ENCODE measurements around the gene APBA3.

DNA sequence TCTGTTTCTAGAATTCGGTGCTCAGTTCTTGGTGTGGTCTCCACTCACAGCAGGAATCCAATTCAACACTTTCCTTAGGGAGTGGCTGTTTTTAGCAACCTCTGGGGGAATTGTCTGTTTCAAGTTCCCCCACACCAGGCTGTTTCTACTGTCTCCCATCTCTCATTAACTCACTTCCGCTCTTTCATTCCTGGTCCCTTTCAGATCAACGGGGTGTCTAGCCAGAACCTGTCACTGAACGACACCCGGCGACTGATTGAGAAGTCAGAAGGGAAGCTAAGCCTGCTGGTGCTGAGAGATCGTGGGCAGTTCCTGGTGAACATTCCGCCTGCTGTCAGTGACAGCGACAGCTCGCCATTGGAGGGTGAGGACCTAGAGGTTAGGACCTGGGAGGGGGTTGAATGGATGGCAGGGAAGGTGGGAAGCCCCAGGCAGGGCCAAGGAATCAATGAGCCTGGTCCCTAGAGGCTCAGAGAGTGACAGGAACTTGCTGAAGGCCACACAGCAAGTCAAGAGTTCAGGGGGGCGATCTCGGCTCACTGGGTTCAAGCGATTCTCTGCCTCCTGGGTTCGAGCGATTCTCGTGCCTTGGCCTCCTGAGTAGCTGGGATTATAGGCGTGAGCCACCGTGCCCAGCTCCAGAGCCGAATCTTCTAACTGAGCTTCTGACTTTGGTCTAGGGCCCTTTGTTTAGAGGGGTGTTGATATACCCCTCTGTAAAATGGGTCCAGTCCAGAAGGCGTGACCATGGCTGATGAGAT, 27.8 kb downstream of the APBA3 start:
- no peak for TF ChIP-seq EZH2 (IDR thresholded peaks at IDR 0.05; ENCODE audit: low read depth, unreplicated experiment)
- TF ChIP-seq CTCF (conservative IDR thresholded peaks at IDR 0.05; ENCODE audit: low read depth in 2 of 2) = no peak
- TF ChIP-seq POLR2AphosphoS5 (IDR thresholded peaks at IDR 0.05; ENCODE audit: low read depth) = no peak
- TF ChIP-seq EZH2phosphoT487 (IDR thresholded peaks at IDR 0.05; ENCODE audit: unreplicated experiment) = no peak
- TF ChIP-seq, protein P1, sequence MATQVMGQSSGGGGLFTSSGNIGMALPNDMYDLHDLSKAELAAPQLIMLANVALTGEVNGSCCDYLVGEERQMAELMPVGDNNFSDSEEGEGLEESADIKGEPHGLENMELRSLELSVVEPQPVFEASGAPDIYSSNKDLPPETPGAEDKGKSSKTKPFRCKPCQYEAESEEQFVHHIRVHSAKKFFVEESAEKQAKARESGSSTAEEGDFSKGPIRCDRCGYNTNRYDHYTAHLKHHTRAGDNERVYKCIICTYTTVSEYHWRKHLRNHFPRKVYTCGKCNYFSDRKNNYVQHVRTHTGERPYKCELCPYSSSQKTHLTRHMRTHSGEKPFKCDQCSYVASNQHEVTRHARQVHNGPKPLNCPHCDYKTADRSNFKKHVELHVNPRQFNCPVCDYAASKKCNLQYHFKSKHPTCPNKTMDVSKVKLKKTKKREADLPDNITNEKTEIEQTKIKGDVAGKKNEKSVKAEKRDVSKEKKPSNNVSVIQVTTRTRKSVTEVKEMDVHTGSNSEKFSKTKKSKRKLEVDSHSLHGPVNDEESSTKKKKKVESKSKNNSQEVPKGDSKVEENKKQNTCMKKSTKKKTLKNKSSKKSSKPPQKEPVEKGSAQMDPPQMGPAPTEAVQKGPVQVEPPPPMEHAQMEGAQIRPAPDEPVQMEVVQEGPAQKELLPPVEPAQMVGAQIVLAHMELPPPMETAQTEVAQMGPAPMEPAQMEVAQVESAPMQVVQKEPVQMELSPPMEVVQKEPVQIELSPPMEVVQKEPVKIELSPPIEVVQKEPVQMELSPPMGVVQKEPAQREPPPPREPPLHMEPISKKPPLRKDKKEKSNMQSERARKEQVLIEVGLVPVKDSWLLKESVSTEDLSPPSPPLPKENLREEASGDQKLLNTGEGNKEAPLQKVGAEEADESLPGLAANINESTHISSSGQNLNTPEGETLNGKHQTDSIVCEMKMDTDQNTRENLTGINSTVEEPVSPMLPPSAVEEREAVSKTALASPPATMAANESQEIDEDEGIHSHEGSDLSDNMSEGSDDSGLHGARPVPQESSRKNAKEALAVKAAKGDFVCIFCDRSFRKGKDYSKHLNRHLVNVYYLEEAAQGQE (IDR thresholded peaks at IDR 0.05; ENCODE audit: unreplicated experiment) = no peak
- TF ChIP-seq CREB1 (CRISPR knock-in tag; IDR thresholded peaks at IDR 0.05; ENCODE audit: low read depth) = no peak
- no peak for TF ChIP-seq STAT1 (IDR thresholded peaks at IDR 0.05; ENCODE audit: unreplicated experiment)
- TF ChIP-seq ZNF331 (CRISPR knock-in tag; IDR thresholded peaks at IDR 0.05; ENCODE audit: low read depth) = no peak
- no peak for TF ChIP-seq ZNF114 (CRISPR knock-in tag; IDR thresholded peaks at IDR 0.05)
- no peak for TF ChIP-seq JUNB (IDR thresholded peaks at IDR 0.05; ENCODE audit: unreplicated experiment)
- TF ChIP-seq, protein P2, sequence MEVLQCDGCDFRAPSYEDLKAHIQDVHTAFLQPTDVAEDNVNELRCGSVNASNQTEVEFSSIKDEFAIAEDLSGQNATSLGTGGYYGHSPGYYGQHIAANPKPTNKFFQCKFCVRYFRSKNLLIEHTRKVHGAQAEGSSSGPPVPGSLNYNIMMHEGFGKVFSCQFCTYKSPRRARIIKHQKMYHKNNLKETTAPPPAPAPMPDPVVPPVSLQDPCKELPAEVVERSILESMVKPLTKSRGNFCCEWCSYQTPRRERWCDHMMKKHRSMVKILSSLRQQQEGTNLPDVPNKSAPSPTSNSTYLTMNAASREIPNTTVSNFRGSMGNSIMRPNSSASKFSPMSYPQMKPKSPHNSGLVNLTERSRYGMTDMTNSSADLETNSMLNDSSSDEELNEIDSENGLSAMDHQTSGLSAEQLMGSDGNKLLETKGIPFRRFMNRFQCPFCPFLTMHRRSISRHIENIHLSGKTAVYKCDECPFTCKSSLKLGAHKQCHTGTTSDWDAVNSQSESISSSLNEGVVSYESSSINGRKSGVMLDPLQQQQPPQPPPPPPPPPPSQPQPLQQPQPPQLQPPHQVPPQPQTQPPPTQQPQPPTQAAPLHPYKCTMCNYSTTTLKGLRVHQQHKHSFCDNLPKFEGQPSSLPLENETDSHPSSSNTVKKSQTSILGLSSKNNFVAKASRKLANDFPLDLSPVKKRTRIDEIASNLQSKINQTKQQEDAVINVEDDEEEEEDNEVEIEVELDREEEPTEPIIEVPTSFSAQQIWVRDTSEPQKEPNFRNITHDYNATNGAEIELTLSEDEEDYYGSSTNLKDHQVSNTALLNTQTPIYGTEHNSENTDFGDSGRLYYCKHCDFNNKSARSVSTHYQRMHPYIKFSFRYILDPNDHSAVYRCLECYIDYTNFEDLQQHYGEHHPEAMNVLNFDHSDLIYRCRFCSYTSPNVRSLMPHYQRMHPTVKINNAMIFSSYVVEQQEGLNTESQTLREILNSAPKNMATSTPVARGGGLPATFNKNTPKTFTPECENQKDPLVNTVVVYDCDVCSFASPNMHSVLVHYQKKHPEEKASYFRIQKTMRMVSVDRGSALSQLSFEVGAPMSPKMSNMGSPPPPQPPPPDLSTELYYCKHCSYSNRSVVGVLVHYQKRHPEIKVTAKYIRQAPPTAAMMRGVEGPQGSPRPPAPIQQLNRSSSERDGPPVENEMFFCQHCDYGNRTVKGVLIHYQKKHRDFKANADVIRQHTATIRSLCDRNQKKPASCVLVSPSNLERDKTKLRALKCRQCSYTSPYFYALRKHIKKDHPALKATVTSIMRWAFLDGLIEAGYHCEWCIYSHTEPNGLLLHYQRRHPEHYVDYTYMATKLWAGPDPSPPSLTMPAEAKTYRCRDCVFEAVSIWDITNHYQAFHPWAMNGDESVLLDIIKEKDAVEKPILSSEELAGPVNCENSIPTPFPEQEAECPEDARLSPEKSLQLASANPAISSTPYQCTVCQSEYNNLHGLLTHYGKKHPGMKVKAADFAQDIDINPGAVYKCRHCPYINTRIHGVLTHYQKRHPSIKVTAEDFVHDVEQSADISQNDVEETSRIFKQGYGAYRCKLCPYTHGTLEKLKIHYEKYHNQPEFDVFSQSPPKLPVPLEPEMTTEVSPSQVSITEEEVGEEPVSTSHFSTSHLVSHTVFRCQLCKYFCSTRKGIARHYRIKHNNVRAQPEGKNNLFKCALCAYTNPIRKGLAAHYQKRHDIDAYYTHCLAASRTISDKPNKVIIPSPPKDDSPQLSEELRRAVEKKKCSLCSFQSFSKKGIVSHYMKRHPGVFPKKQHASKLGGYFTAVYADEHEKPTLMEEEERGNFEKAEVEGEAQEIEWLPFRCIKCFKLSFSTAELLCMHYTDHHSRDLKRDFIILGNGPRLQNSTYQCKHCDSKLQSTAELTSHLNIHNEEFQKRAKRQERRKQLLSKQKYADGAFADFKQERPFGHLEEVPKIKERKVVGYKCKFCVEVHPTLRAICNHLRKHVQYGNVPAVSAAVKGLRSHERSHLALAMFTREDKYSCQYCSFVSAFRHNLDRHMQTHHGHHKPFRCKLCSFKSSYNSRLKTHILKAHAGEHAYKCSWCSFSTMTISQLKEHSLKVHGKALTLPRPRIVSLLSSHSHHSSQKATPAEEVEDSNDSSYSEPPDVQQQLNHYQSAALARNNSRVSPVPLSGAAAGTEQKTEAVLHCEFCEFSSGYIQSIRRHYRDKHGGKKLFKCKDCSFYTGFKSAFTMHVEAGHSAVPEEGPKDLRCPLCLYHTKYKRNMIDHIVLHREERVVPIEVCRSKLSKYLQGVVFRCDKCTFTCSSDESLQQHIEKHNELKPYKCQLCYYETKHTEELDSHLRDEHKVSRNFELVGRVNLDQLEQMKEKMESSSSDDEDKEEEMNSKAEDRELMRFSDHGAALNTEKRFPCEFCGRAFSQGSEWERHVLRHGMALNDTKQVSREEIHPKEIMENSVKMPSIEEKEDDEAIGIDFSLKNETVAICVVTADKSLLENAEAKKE (CRISPR knock-in tag; IDR thresholded peaks at IDR 0.05) = no peak
- no peak for TF ChIP-seq NANOG (IDR thresholded peaks at IDR 0.05; ENCODE audit: borderline replicate concordance)
- TF ChIP-seq ETS1 (IDR thresholded peaks at IDR 0.05) = no peak

Measured in GM23338 (cell line).